ENCODE measurements around the gene PAX5.

GRCh38 chr9:36966371-36967097, 67.5 kb downstream of the PAX5 start:
- no peak for TF ChIP-seq CTCF (IDR thresholded peaks at IDR 0.05)
- TF ChIP-seq POLR2A (IDR thresholded peaks at IDR 0.05), result no peak

All from esophagus squamous epithelium (tissue), 4 donors.